SK-N-SH (cell line): Measurements from ENCODE around the gene PACSIN1. TPM values are rescaled to one million over a fixed set of nuclear protein-coding genes. Genes with fewer than 3 reads are reported as not detected.

ENCODE experiments used
- CTCF ChIA-PET: fragments of 300-600, 350-600 bp; formaldehyde crosslinking; extraction: SDS; loops from one replicate; lab custom pipeline; 2021; lab: Yijun Ruan, JAX
- POLR2A ChIA-PET: fragments of 350-600 bp; sonication (Branson Sonifier 250); formaldehyde crosslinking; extraction: SDS; loops from one replicate; lab custom pipeline; 2020; ENCODE audit warnings: antibody characterized with exemption, inconsistent platforms; lab: Yijun Ruan, JAX
- DNase-seq: peaks from one replicate; pipeline ENCODE4 v3.0.0; 2012
- H2AFZ ChIP-seq: fragments of 200-600 bp; sonication (generic); 2 replicates; pipeline ENCODE4 v1.8.1; 2016; ENCODE audit warnings: antibody characterized with exemption, mild to moderate bottlenecking, low read depth
- H3F3A ChIP-seq: fragments of 200-600 bp; sonication (generic); replicated peaks from 2 replicates; pipeline ENCODE3; 2016; ENCODE audit warnings: antibody characterized with exemption, mild to moderate bottlenecking; ENCODE audit not compliant: insufficient read depth
- H3K27ac ChIP-seq, 2 experiments: fragments of 200-500 bp in 1 of 2; fragments of 200-600 bp in 1 of 2; sonication (Bioruptor generic) in 1 of 2; sonication (generic), shearing (Covaris generic) in 1 of 2; 2 replicates each; pipeline versions ENCODE4 v1.5.1 to v1.6.1; 2014 to 2016; ENCODE audit warnings: low read depth in 2 of 2, inconsistent platforms in 1 of 2, low read length in 1 of 2, mild to moderate bottlenecking in 1 of 2, mixed read lengths in 1 of 2
- H3K27me3 ChIP-seq: fragments of 200-600 bp; sonication (generic), shearing (Covaris generic); 2 replicates; pipeline ENCODE4 v1.6.1; 2016; ENCODE audit warnings: mixed run types; ENCODE audit not compliant: insufficient read depth
- H3K36me3 ChIP-seq, 2 experiments: fragments of 200-500 bp in 1 of 2; fragments of 200-600 bp in 1 of 2; sonication (Bioruptor generic) in 1 of 2; sonication (generic) in 1 of 2; replicated peaks in 1 of 2; 2 replicates each; pipeline versions ENCODE3 to v1.5.1; 2014 to 2016; ENCODE audit warnings: low read length in 1 of 2, mild to moderate bottlenecking in 1 of 2; ENCODE audit not compliant: insufficient read depth in 2 of 2, control insufficient read depth in 1 of 2
- H3K4me1 ChIP-seq, 2 experiments: fragments of 200-500 bp in 1 of 2; fragments of 200-600 bp in 1 of 2; sonication (Bioruptor generic) in 1 of 2; sonication (generic), shearing (Covaris generic) in 1 of 2; 2 replicates each; pipeline versions ENCODE4 v1.5.1 to v1.6.1; 2014 to 2016; ENCODE audit warnings: low read depth in 1 of 2, low read length in 1 of 2, mixed run types in 1 of 2; ENCODE audit not compliant: insufficient read depth in 2 of 2, control insufficient read depth in 1 of 2
- H3K4me2 ChIP-seq: fragments of 200-600 bp; sonication (generic), shearing (Covaris generic); 2 replicates; pipeline ENCODE4 v1.6.1; 2017; ENCODE audit warnings: mixed run types
- H3K4me3 ChIP-seq, 2 experiments: fragments of 200-500 bp in 1 of 2; fragments of 200-600 bp in 1 of 2; sonication (Bioruptor generic) in 1 of 2; sonication (generic), shearing (Covaris generic) in 1 of 2; 2 replicates each; pipeline versions ENCODE4 v1.5.1 to v1.8.1; 2014 to 2016; ENCODE audit warnings: low read depth in 2 of 2, inconsistent platforms in 1 of 2, low read length in 1 of 2, mild to moderate bottlenecking in 1 of 2, mixed read lengths in 1 of 2, moderate library complexity in 1 of 2
- H3K79me2 ChIP-seq: fragments of 200-600 bp; sonication (generic); 2 replicates; pipeline ENCODE4 v1.8.1; 2017; ENCODE audit warnings: mild to moderate bottlenecking; ENCODE audit not compliant: insufficient read depth
- H3K9ac ChIP-seq: fragments of 200-600 bp; sonication (generic); 2 replicates; pipeline ENCODE4 v1.6.1; 2017; ENCODE audit warnings: mixed run types
- H3K9me2 ChIP-seq: fragments of 200-600 bp; sonication (generic); 2 replicates; pipeline ENCODE4 v1.6.1; 2017; ENCODE audit warnings: mixed run types
- H3K9me3 ChIP-seq: fragments of 200-600 bp; sonication (generic); 2 replicates; pipeline ENCODE4 v1.6.1; 2017; ENCODE audit warnings: mixed run types, mild to moderate bottlenecking, moderate library complexity
- H4K20me1 ChIP-seq: fragments of 200-600 bp; sonication (generic); 2 replicates; pipeline ENCODE4 v1.6.1; 2017; ENCODE audit warnings: mild to moderate bottlenecking, mixed run types; ENCODE audit not compliant: insufficient read depth
- CHD2 ChIP-seq: fragments of 150-350 bp; IDR thresholded peaks from 2 replicates; pipeline ENCODE4 v1.6.1; 2018; ENCODE audit warnings: low read length; ENCODE audit not compliant: partially characterized antibody
- EZH2phosphoT487 ChIP-seq: fragments of 200-600 bp; sonication (generic); IDR thresholded peaks from 2 replicates; pipeline ENCODE4 v1.6.1; 2017; ENCODE audit warnings: low read depth, mixed run types, mild to moderate bottlenecking, antibody characterized with exemption, moderate library complexity, borderline replicate concordance
- FOSL2 ChIP-seq: IDR thresholded peaks from 2 replicates; pipeline ENCODE4 v1.4.0; 2012; ENCODE audit warnings: low read depth, mild to moderate bottlenecking, moderate library complexity, borderline replicate concordance
- FOXM1 ChIP-seq: IDR thresholded peaks from 2 replicates; pipeline ENCODE4 v1.4.0; 2012; ENCODE audit warnings: low read depth, mild to moderate bottlenecking
- MEF2A ChIP-seq: IDR thresholded peaks from 2 replicates; pipeline ENCODE4 v1.4.0; 2012; ENCODE audit warnings: low read depth, borderline replicate concordance
- NRF1 ChIP-seq: IDR thresholded peaks from 2 replicates; pipeline ENCODE4 v1.6.1; 2012; ENCODE audit warnings: low read depth, mild to moderate bottlenecking, low read length
- POLR2AphosphoS5 ChIP-seq: IDR thresholded peaks from 2 replicates; pipeline ENCODE4 v1.6.1; 2012; ENCODE audit warnings: low read depth, low read length
- RCOR1 ChIP-seq: fragments of 150-350 bp; IDR thresholded peaks from 2 replicates; pipeline ENCODE4 v1.6.1; 2017; ENCODE audit warnings: antibody characterized with exemption, low read length
- RFX5 ChIP-seq: IDR thresholded peaks from 2 replicates; pipeline ENCODE4 v1.6.1; 2012; ENCODE audit warnings: mild to moderate bottlenecking, improper control_type of control experiment, low read length
- RXRA ChIP-seq: IDR thresholded peaks from 2 replicates; pipeline ENCODE4 v1.4.0; 2012; ENCODE audit warnings: low read depth, mild to moderate bottlenecking, borderline replicate concordance
- TAF1 ChIP-seq: IDR thresholded peaks from 2 replicates; pipeline ENCODE4 v1.6.1; 2012; ENCODE audit warnings: low read depth, mild to moderate bottlenecking, low read length, moderate library complexity, borderline replicate concordance
- WGBS: methylation state at CpG from one replicate; pipeline ENCODE4 v1.1.6; 2017; ENCODE audit warnings: low lambda C conversion rate; 5-methylcytosine and 5-hydroxymethylcytosine counted together
- polyA plus RNA-seq, 3 experiments: library from polyadenylated mRNA; depleted of rRNA; stranded (reverse); fragments of >200 nt; gene quantifications; 2 replicates each; pipeline ENCODE4 v1.2.3, GENCODE V29; 2012
- TF ChIP-seq, protein P1 (sequence below): fragments of 200-600 bp; sonication (generic); IDR thresholded peaks from 2 replicates; pipeline ENCODE4 v1.6.1; 2017; ENCODE audit warnings: antibody characterized with exemption, mild to moderate bottlenecking, moderate library complexity
- TF ChIP-seq, protein P2 (sequence below): IDR thresholded peaks from 2 replicates; pipeline ENCODE4 v1.4.0; 2012; ENCODE audit warnings: low read depth, borderline replicate concordance
- TF ChIP-seq, protein P3 (sequence below): fragments of 150-350 bp; IDR thresholded peaks from 2 replicates; pipeline ENCODE4 v1.6.1; 2016; ENCODE audit warnings: mild to moderate bottlenecking, low read depth, low read length
- TF ChIP-seq, protein P4 (sequence below): IDR thresholded peaks from 2 replicates; pipeline ENCODE4 v1.6.1; 2012; ENCODE audit warnings: mild to moderate bottlenecking, low read depth, low read length, moderate library complexity

The PACSIN1 gene
- polyA plus RNA-seq, 1 of the 3 experiments (the other 2 are of a cell fraction): 0.05 TPM

DNA sequence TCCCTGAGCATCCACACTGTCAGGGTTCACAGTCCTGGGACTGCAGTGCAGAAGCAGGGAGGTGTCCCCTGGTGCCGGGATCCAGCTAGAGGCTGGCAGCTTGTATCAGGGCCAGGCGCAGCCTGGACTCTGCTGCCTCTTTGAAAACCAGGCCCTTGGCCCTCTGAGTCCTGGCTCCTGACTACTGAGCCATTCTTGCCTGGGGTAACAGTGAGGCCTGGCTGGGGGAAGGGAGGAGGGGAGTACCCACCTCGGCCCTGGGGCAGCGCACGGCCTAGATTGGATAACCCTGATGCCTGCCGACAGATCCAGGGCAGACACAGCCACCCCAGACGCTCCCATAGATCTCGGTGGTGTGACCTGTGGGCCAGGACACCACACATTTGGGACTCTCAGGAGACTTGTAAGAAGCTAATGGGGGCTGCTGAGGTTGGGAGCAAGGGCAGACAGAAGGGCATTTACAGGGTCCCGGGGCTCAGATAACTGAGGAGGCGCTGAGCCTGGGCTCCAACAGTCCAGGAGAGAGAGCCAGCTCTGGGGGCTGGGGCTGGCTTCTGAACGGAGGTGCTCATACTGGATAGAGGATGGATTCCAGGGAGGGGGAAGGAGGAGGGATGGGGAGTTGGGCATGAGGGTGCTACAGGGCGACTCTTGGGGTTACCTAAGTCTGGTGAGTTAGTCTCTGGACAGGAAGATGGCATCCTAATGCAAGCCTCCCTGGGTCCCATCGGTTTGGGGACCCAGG lies 59.7 kb downstream of the PACSIN1 start:
- POLR2A ChIA-PET: interaction anchor here (0.6 kb wide), 1 partner anchor 55 kb away, joined by 3 read pairs; no protein-coding TSS in a partner anchor
- no peaks in the 10 kb centered on the region for H3F3A ChIP-seq
- H4K20me1 ChIP-seq: no peaks in the 10 kb centered on the region
- peak; percentile 77 for DNase-seq
- WGBS: 93% methylated on average over 7 of the region's 13 CpGs
- TF ChIP-seq NRF1 (no peak), CHD2 (peak; percentile 20), TAF1 (no peak), POLR2AphosphoS5 (no peak), FOSL2 (no peak), FOXM1 (no peak)
- TF ChIP-seq, protein P1, sequence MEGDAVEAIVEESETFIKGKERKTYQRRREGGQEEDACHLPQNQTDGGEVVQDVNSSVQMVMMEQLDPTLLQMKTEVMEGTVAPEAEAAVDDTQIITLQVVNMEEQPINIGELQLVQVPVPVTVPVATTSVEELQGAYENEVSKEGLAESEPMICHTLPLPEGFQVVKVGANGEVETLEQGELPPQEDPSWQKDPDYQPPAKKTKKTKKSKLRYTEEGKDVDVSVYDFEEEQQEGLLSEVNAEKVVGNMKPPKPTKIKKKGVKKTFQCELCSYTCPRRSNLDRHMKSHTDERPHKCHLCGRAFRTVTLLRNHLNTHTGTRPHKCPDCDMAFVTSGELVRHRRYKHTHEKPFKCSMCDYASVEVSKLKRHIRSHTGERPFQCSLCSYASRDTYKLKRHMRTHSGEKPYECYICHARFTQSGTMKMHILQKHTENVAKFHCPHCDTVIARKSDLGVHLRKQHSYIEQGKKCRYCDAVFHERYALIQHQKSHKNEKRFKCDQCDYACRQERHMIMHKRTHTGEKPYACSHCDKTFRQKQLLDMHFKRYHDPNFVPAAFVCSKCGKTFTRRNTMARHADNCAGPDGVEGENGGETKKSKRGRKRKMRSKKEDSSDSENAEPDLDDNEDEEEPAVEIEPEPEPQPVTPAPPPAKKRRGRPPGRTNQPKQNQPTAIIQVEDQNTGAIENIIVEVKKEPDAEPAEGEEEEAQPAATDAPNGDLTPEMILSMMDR: no peak
- TF ChIP-seq, protein P2, sequence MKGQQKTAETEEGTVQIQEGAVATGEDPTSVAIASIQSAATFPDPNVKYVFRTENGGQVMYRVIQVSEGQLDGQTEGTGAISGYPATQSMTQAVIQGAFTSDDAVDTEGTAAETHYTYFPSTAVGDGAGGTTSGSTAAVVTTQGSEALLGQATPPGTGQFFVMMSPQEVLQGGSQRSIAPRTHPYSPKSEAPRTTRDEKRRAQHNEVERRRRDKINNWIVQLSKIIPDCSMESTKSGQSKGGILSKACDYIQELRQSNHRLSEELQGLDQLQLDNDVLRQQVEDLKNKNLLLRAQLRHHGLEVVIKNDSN: no peak
- no peak overlapping the region for H3K9ac ChIP-seq
- no peaks in the 10 kb centered on the region for H3K27me3 ChIP-seq
- CTCF ChIA-PET: interaction anchor here (0.5 to 3.7 kb wide), 9 partner anchors 10 to 716 kb away, joined by 3 to 36 read pairs (median 4); no protein-coding TSS in a partner anchor
- H2AFZ ChIP-seq: no peak overlapping the region
- H3K4me1 ChIP-seq: peaks cover 4 to 27% of the 10 kb centered on the region in 2 experiments; a peak in 1 of 4 replicates
- no peaks in the 10 kb centered on the region for H3K36me3 ChIP-seq
- no peak overlapping the region for H3K4me3 ChIP-seq
- peak overlapping the region in 1 of 2 experiments; percentile 60; a peak in 2 of 4 replicates for H3K27ac ChIP-seq
- H3K9me2 ChIP-seq: no peaks in the 10 kb centered on the region
- no peaks in the 10 kb centered on the region for H3K9me3 ChIP-seq
- no peak overlapping the region for H3K4me2 ChIP-seq
- no peaks in the 10 kb centered on the region for H3K79me2 ChIP-seq

DNA sequence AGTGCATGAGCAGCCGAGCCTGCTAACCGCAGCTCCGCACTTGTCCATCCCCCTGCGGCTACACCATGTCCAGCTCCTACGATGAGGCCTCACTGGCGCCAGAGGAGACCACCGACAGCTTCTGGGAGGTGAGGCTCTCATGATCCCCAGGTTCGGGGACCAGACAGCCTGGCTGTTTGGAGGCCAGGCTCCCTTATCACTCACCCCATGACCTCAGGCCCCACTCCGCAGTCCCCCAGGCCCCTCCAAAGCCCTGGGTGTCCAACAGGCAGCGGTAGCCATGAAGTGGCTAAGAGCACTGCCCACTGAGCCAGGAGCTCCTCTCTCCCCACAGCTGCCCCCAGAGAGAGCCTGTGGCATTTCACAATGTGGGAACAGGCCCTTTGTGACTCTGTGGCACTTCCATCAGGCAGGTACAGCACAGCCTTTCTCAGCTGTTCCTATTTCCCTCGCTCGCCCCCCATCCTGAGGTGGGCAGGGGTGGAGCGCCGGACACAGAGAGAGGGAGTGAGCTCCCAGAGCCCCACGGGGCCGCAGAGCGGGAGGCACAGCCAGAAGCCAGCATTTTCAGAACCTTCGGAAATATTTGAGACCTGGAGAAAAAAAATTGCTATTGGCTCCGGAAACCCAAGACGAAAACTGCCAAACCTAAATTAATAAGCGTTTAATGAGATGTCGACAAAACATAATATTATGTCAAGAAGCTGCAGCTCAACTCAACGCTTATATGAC lies 60.5 kb downstream of the PACSIN1 start:
- H3K4me2 ChIP-seq: no peak overlapping the region
- ChIA-PET POLR2A (interaction anchor here (0.6 kb wide), 1 partner anchor 54 kb away, joined by 3 read pairs; no protein-coding TSS in a partner anchor), CTCF (interaction anchor here (0.5 to 3.7 kb wide), 20 partner anchors 9 to 715 kb away, joined by 3 to 36 read pairs (median 4); partner anchors contain the start of genes HMGA1 and SMIM29)
- H3F3A ChIP-seq: no peaks in the 10 kb centered on the region
- peak overlapping the region in 1 of 2 experiments; percentile 34; a peak in 2 of 4 replicates for H3K4me3 ChIP-seq
- H3K9ac ChIP-seq: no peak overlapping the region
- no peak for DNase-seq
- no peaks in the 10 kb centered on the region for H3K79me2 ChIP-seq
- WGBS: 79% methylated on average over 14 of the region's 23 CpGs
- H4K20me1 ChIP-seq: no peaks in the 10 kb centered on the region
- H3K9me2 ChIP-seq: no peaks in the 10 kb centered on the region
- H3K27ac ChIP-seq: no peak overlapping the region; a peak in 1 of 4 replicates
- H2AFZ ChIP-seq: peak overlapping the region; percentile 89
- H3K9me3 ChIP-seq: no peaks in the 10 kb centered on the region
- peaks cover 4 to 27% of the 10 kb centered on the region in 2 experiments; a peak in 1 of 4 replicates for H3K4me1 ChIP-seq
- no peaks in the 10 kb centered on the region for H3K36me3 ChIP-seq
- no peaks in the 10 kb centered on the region for H3K27me3 ChIP-seq
- no peak for TF ChIP-seq MEF2A
- TF ChIP-seq, protein P3, sequence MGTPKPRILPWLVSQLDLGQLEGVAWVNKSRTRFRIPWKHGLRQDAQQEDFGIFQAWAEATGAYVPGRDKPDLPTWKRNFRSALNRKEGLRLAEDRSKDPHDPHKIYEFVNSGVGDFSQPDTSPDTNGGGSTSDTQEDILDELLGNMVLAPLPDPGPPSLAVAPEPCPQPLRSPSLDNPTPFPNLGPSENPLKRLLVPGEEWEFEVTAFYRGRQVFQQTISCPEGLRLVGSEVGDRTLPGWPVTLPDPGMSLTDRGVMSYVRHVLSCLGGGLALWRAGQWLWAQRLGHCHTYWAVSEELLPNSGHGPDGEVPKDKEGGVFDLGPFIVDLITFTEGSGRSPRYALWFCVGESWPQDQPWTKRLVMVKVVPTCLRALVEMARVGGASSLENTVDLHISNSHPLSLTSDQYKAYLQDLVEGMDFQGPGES: no peak
- TF ChIP-seq RXRA: no peak
- TF ChIP-seq RCOR1: no peak
- TF ChIP-seq, protein P4, sequence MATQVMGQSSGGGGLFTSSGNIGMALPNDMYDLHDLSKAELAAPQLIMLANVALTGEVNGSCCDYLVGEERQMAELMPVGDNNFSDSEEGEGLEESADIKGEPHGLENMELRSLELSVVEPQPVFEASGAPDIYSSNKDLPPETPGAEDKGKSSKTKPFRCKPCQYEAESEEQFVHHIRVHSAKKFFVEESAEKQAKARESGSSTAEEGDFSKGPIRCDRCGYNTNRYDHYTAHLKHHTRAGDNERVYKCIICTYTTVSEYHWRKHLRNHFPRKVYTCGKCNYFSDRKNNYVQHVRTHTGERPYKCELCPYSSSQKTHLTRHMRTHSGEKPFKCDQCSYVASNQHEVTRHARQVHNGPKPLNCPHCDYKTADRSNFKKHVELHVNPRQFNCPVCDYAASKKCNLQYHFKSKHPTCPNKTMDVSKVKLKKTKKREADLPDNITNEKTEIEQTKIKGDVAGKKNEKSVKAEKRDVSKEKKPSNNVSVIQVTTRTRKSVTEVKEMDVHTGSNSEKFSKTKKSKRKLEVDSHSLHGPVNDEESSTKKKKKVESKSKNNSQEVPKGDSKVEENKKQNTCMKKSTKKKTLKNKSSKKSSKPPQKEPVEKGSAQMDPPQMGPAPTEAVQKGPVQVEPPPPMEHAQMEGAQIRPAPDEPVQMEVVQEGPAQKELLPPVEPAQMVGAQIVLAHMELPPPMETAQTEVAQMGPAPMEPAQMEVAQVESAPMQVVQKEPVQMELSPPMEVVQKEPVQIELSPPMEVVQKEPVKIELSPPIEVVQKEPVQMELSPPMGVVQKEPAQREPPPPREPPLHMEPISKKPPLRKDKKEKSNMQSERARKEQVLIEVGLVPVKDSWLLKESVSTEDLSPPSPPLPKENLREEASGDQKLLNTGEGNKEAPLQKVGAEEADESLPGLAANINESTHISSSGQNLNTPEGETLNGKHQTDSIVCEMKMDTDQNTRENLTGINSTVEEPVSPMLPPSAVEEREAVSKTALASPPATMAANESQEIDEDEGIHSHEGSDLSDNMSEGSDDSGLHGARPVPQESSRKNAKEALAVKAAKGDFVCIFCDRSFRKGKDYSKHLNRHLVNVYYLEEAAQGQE: no peak
- TF ChIP-seq RFX5: no peak
- TF ChIP-seq EZH2phosphoT487: no peak
- TF ChIP-seq, protein P2: no peak
